GM18873 (cell line): ENCODE data around the gene CLIC2.

Experiments
- ATAC-seq: cut with Tn5 transposase; IDR thresholded peaks from one replicate; pipeline ENCODE4 v1.9.1; 2021; ENCODE audit warnings: mild to moderate bottlenecking, moderate library complexity, moderate number of reproducible peaks; ENCODE audit not compliant: unreplicated experiment, low FRiP score

CLIC2 gene

GRCh38 chrX:155263854-155264628, 70.4 kb downstream of the CLIC2 start, which contains the start of gene RAB39B:
TSS of gene RAB39B (minus strand) at chrX:155264491. CDS start at chrX:155264288, 203 bp downstream.
- ATAC-seq, result peak; percentile 89

GRCh38 chrX:155262970-155263754, 71.3 kb downstream of the CLIC2 start:
- no peak for ATAC-seq

GRCh38 chrX:155259752-155260151, 74.7 kb downstream of the CLIC2 start:
- no peak for ATAC-seq

GRCh38 chrX:155251391-155251790, 83.0 kb downstream of the CLIC2 start:
- no peak for ATAC-seq

GRCh38 chrX:155247497-155247896, 86.9 kb downstream of the CLIC2 start:
- ATAC-seq, result no peak

GRCh38 chrX:155246748-155247147, 87.7 kb downstream of the CLIC2 start:
- ATAC-seq, result no peak

- no peak for ATAC-seq
Measured at GRCh38 chrX:155242300-155242699, 92.1 kb downstream of the CLIC2 start.

- no peak for ATAC-seq
Measured at GRCh38 chrX:155237719-155238118, 96.7 kb downstream of the CLIC2 start.

- no peak for ATAC-seq
Measured at GRCh38 chrX:155235891-155236290, 98.5 kb downstream of the CLIC2 start.

- no peak for ATAC-seq
Measured at GRCh38 chrX:155231163-155231562, 103.3 kb downstream of the CLIC2 start.
